Measurements from ENCODE around the gene COL5A2.

The COL5A2 gene

GRCh38 chr2:189072036-189072435 is 107.5 kb downstream of the COL5A2 start:
- TF ChIP-seq CTCF (IDR thresholded peaks at IDR 0.05; ENCODE audit: borderline replicate concordance, control extremely low read depth, extremely low read depth, insufficient read depth, missing control alignments): no peak
- in situ Hi-C loops (cut with MboI; ENCODE audit: low sequenced_read_pairs, unreplicated experiment): no loop called here
- no peak for DNase-seq (ENCODE audit: low spot score)

DNA sequence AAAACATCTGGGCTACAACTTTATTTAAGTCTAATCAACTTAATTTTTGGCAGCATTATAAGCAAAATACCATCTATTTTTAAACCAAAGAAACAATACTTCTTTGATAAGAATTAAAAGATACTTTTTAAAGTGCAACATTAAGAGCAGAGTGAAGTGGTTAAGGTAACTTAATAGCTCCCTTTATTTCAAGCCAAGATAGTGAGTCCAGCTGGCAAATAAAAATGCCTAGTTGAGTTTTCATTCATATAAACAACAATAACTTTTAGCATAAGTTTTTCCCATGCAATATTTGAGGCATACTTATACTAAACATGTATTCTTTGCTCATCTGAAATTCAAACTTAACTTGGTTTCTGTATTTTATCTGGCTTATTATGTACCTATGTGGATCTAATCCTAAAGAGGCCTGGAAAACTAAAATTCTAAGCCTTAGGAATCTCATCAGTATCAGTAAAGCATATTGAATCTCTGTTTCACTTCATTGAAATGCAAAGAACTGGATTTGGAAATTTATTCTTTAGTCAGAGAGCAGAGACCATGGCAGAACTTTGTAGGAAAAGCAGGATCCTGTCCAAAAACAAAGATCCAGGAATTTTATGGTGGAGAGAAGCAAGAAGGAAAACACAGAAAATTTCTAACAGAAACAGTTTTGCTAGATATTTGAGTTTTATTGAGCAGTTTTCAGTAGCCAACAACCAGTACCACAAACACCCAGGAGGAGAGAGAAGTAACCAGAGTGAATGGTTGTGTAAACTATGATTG is 109.5 kb downstream of the COL5A2 start:
- no peak for TF ChIP-seq CTCF (IDR thresholded peaks at IDR 0.05; ENCODE audit: borderline replicate concordance, control extremely low read depth, extremely low read depth, insufficient read depth, missing control alignments)
- no peak for DNase-seq (ENCODE audit: low spot score)
- in situ Hi-C loops (cut with MboI; ENCODE audit: low sequenced_read_pairs, unreplicated experiment): no loop called here

DNA sequence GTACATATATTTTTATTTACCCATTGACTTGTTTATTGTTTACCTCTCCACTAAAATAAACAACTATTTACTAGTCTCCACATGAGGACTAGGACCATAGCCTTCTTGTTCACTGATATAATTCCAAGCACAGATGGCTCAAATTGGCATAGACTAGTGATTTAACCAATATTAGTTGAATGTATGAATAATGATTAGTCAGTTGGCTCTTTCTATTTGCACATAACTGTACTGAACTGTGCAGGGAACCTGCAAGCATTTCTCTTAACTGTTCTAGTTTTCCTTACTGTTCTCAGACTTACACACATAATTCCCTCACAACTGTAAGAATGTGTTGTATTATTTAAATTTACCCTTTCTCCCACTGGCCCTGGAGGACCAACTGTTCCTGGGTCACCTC is 113.5 kb downstream of the COL5A2 start:
- in situ Hi-C loops (cut with MboI; ENCODE audit: low sequenced_read_pairs, unreplicated experiment): no loop called here
- no peak for TF ChIP-seq CTCF (IDR thresholded peaks at IDR 0.05; ENCODE audit: borderline replicate concordance, control extremely low read depth, extremely low read depth, insufficient read depth, missing control alignments)
- no peak for DNase-seq (ENCODE audit: low spot score)

- in situ Hi-C loops (cut with MboI; ENCODE audit: low sequenced_read_pairs, unreplicated experiment): no loop called here
- DNase-seq (ENCODE audit: low spot score): no peak
- TF ChIP-seq CTCF (IDR thresholded peaks at IDR 0.05; ENCODE audit: borderline replicate concordance, control extremely low read depth, extremely low read depth, insufficient read depth, missing control alignments): no peak
These were observed 119.4 kb downstream of the COL5A2 start for GRCh38 chr2:189060096-189060642.

GRCh38 chr2:189057316-189057715 is 122.2 kb downstream of the COL5A2 start:
- no peak for DNase-seq (ENCODE audit: low spot score)
- in situ Hi-C loops (cut with MboI; ENCODE audit: low sequenced_read_pairs, unreplicated experiment): no loop called here
- TF ChIP-seq CTCF (IDR thresholded peaks at IDR 0.05; ENCODE audit: borderline replicate concordance, control extremely low read depth, extremely low read depth, insufficient read depth, missing control alignments): no peak

- DNase-seq (ENCODE audit: low spot score): no peak
- in situ Hi-C loops (cut with MboI; ENCODE audit: low sequenced_read_pairs, unreplicated experiment): no loop called here
- TF ChIP-seq CTCF (IDR thresholded peaks at IDR 0.05; ENCODE audit: borderline replicate concordance, control extremely low read depth, extremely low read depth, insufficient read depth, missing control alignments): no peak
These were observed 123.1 kb downstream of the COL5A2 start for GRCh38 chr2:189056200-189057106.
